ENCODE measurements around the gene SLC12A4. TPM values are rescaled to one million over a fixed set of nuclear protein-coding genes. Genes with fewer than 3 reads are reported as not detected.

Gene SLC12A4
- total and polyA plus RNA-seq, 2 of the 13 experiments (the other 11 are each of a cell fraction or from before 2014, with no cell fraction given): 65.1 to 84.3 TPM

DNA sequence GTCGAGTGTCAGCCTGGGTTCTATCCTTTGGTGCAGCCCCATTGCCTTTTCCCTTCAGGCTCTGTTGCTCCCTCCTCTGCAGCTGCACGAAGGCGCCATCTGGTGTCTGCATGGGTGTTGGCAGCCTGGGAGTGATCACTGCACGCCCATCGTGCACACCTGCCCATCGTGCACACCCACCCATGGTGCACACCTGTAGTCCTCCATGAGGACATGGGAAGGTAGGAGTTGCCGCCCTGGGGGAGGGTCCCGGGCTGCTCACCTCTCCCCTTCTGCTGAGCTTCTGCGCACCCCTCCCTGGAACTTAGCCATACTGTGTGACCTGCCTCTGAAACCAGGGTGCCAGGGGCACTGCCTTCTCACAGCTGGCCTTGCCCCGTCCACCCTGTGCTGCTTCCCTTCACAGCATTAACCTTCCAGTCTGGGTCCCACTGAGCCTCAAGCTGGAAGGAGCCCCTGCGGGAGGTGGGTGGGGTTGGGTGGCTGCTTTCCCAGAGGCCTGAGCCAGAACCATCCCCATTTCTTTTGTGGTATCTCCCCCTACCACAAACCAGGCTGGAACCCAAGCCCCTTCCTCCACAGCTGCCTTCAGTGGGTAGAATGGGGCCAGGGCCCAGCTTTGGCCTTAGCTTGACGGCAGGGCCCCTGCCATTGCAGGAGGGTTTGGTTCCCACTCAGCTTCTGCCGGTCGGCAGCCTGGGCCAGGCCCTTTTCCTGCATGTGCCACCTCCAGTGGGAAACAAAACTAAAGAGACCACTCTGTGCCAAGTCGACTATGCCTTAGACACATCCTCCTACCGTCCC is 39.7 kb downstream of the SLC12A4 start (continued):
- TF ChIP-seq KDM4B (CRISPR knock-in tag; IDR thresholded peaks at IDR 0.05): no peak
- TF ChIP-seq IRF2 (CRISPR knock-in tag; IDR thresholded peaks at IDR 0.05): peak; percentile 79
- TF ChIP-seq, protein P1, sequence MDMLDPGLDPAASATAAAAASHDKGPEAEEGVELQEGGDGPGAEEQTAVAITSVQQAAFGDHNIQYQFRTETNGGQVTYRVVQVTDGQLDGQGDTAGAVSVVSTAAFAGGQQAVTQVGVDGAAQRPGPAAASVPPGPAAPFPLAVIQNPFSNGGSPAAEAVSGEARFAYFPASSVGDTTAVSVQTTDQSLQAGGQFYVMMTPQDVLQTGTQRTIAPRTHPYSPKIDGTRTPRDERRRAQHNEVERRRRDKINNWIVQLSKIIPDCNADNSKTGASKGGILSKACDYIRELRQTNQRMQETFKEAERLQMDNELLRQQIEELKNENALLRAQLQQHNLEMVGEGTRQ (IDR thresholded peaks at IDR 0.05; ENCODE audit: low read depth, low read length): no peak
- TF ChIP-seq, protein P1 (CRISPR knock-in tag; IDR thresholded peaks at IDR 0.05; ENCODE audit: borderline replicate concordance): no peak
- TF ChIP-seq, protein P2, sequence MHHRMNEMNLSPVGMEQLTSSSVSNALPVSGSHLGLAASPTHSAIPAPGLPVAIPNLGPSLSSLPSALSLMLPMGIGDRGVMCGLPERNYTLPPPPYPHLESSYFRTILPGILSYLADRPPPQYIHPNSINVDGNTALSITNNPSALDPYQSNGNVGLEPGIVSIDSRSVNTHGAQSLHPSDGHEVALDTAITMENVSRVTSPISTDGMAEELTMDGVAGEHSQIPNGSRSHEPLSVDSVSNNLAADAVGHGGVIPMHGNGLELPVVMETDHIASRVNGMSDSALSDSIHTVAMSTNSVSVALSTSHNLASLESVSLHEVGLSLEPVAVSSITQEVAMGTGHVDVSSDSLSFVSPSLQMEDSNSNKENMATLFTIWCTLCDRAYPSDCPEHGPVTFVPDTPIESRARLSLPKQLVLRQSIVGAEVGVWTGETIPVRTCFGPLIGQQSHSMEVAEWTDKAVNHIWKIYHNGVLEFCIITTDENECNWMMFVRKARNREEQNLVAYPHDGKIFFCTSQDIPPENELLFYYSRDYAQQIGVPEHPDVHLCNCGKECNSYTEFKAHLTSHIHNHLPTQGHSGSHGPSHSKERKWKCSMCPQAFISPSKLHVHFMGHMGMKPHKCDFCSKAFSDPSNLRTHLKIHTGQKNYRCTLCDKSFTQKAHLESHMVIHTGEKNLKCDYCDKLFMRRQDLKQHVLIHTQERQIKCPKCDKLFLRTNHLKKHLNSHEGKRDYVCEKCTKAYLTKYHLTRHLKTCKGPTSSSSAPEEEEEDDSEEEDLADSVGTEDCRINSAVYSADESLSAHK (CRISPR knock-in tag; IDR thresholded peaks at IDR 0.05; ENCODE audit: borderline replicate concordance): no peak
- 0 out of 2 replicates have a peak, but pooled peaks have one; percentile 58 for TF ChIP-seq ZNF780A (CRISPR knock-in tag; IDR thresholded peaks at IDR 0.05)
- peak; percentile 31 for TF ChIP-seq TBL1XR1 (IDR thresholded peaks at IDR 0.05; ENCODE audit: borderline replicate concordance, low read length, partially characterized antibody)
- 0 out of 4 replicates have a peak, but pooled peaks of 1 of the 2 experiments have one; percentile 7 for TF ChIP-seq MAFK (conservative IDR thresholded peaks at IDR 0.05 in 1 of 2, IDR thresholded peaks at IDR 0.05 in 1 of 2; ENCODE audit: low read length in 2 of 2)
- TF ChIP-seq, protein P3, sequence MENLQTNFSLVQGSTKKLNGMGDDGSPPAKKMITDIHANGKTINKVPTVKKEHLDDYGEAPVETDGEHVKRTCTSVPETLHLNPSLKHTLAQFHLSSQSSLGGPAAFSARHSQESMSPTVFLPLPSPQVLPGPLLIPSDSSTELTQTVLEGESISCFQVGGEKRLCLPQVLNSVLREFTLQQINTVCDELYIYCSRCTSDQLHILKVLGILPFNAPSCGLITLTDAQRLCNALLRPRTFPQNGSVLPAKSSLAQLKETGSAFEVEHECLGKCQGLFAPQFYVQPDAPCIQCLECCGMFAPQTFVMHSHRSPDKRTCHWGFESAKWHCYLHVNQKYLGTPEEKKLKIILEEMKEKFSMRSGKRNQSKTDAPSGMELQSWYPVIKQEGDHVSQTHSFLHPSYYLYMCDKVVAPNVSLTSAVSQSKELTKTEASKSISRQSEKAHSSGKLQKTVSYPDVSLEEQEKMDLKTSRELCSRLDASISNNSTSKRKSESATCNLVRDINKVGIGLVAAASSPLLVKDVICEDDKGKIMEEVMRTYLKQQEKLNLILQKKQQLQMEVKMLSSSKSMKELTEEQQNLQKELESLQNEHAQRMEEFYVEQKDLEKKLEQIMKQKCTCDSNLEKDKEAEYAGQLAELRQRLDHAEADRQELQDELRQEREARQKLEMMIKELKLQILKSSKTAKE (CRISPR knock-in tag; IDR thresholded peaks at IDR 0.05; ENCODE audit: borderline replicate concordance): 0 out of 2 replicates have a peak, but pooled peaks have one; percentile 22
- 0 out of 2 replicates have a peak, but pooled peaks have one; percentile 19 for TF ChIP-seq RBFOX2 (IDR thresholded peaks at IDR 0.05; ENCODE audit: low read depth, low read length)
- TF ChIP-seq, protein P4, sequence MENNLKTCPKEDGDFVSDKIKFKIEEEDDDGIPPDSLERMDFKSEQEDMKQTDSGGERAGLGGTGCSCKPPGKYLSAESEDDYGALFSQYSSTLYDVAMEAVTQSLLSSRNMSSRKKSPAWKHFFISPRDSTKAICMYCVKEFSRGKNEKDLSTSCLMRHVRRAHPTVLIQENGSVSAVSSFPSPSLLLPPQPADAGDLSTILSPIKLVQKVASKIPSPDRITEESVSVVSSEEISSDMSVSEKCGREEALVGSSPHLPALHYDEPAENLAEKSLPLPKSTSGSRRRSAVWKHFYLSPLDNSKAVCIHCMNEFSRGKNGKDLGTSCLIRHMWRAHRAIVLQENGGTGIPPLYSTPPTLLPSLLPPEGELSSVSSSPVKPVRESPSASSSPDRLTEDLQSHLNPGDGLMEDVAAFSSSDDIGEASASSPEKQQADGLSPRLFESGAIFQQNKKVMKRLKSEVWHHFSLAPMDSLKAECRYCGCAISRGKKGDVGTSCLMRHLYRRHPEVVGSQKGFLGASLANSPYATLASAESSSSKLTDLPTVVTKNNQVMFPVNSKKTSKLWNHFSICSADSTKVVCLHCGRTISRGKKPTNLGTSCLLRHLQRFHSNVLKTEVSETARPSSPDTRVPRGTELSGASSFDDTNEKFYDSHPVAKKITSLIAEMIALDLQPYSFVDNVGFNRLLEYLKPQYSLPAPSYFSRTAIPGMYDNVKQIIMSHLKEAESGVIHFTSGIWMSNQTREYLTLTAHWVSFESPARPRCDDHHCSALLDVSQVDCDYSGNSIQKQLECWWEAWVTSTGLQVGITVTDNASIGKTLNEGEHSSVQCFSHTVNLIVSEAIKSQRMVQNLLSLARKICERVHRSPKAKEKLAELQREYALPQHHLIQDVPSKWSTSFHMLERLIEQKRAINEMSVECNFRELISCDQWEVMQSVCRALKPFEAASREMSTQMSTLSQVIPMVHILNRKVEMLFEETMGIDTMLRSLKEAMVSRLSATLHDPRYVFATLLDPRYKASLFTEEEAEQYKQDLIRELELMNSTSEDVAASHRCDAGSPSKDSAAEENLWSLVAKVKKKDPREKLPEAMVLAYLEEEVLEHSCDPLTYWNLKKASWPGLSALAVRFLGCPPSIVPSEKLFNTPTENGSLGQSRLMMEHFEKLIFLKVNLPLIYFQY (CRISPR knock-in tag; IDR thresholded peaks at IDR 0.05; ENCODE audit: borderline replicate concordance): no peak
- no peak for TF ChIP-seq SALL2 (CRISPR knock-in tag; IDR thresholded peaks at IDR 0.05)
- no peak for TF ChIP-seq NR2F6 (IDR thresholded peaks at IDR 0.05)
- TF ChIP-seq NR2F6 (CRISPR knock-in tag; IDR thresholded peaks at IDR 0.05): no peak
- no peak for TF ChIP-seq KAT2B (IDR thresholded peaks at IDR 0.05; ENCODE audit: borderline replicate concordance, low read depth, low read length)
- no peak for TF ChIP-seq PCBP2 (optimal IDR thresholded peaks at IDR 0.05; ENCODE audit: low read depth, low read length, poor library complexity, severe bottlenecking)
- TF ChIP-seq ZBTB20 (CRISPR knock-in tag; IDR thresholded peaks at IDR 0.05; ENCODE audit: borderline replicate concordance, low read depth): no peak
- no peak for TF ChIP-seq ZFP62 (CRISPR knock-in tag; IDR thresholded peaks at IDR 0.05)
